Measurements from ENCODE around the gene DDR1. TPM values are rescaled to one million over a fixed set of nuclear protein-coding genes. Genes with fewer than 3 reads are reported as not detected.
"Not testable (repeated sequence)": the region's sequence is repeated elsewhere in the genome, so short reads cannot be mapped to it uniquely, and the experiment has no call there.

DDR1 gene
- total RNA-seq, 1 experiment from 2014 or later, result 115 TPM

- no TSS peak for BruUV-seq (replicated peaks)
- H3K36me3 Mint-ChIP-seq (ENCODE audit: insufficient read depth, unreplicated experiment), result no peaks in the 10 kb centered on the region
- POLR2A ChIA-PET, result no interaction called here
- intact Hi-C loops (cut with micrococcal nuclease; ENCODE audit: unreplicated experiment), result no loop called here
- no peak overlapping the region for H3K27ac Mint-ChIP-seq (ENCODE audit: unreplicated experiment)
- peaks cover 31% of the 10 kb centered on the region for H3K9me3 ChIP-seq
- no peak for DNase-seq
- H3K9me3 Mint-ChIP-seq (ENCODE audit: unreplicated experiment), result peaks cover 36% of the 10 kb centered on the region
- H3K4me3 ChIP-seq (ENCODE audit: low read depth, low read length), result no peak overlapping the region
- H3K27me3 Mint-ChIP-seq (ENCODE audit: insufficient read depth, unreplicated experiment), result no peaks in the 10 kb centered on the region
- TF ChIP-seq CTCF (IDR thresholded peaks at IDR 0.05; ENCODE audit: insufficient read depth in 1 of 2, low read depth in 1 of 2, low read length in 1 of 2, severe bottlenecking in 1 of 2, unreplicated experiment in 1 of 2), result no peak
- H3K27me3 ChIP-seq (replicated peaks; ENCODE audit: control insufficient read depth, insufficient read depth, low read length), result no peaks in the 10 kb centered on the region
- H3K4me1 Mint-ChIP-seq (ENCODE audit: low read depth, unreplicated experiment), result peaks cover 13% of the 10 kb centered on the region
- H3K4me1 ChIP-seq, result peaks cover 16% of the 10 kb centered on the region
- CTCF ChIA-PET, result interaction anchor here (0.5 kb wide), 1 partner anchor 364 kb away, joined by 5 read pairs; no protein-coding TSS in a partner anchor
- no peaks in the 10 kb centered on the region for H3K36me3 ChIP-seq (ENCODE audit: control insufficient read depth, insufficient read depth, low read length)
- H3K4me3 Mint-ChIP-seq (ENCODE audit: unreplicated experiment), result no peak overlapping the region
Measured at GRCh38 chr6:30849903-30850651, 34.2 kb upstream of the DDR1 start.

GRCh38 chr6:30852459-30852858 lies 31.9 kb upstream of the DDR1 start:
- intact Hi-C loops (cut with micrococcal nuclease; ENCODE audit: unreplicated experiment); H3K4me3 ChIP-seq (ENCODE audit: low read depth, low read length); H3K4me3 Mint-ChIP-seq (ENCODE audit: unreplicated experiment); H3K36me3 Mint-ChIP-seq (ENCODE audit: insufficient read depth, unreplicated experiment); BruUV-seq (replicated peaks); H3K27me3 ChIP-seq (replicated peaks; ENCODE audit: control insufficient read depth, insufficient read depth, low read length); CTCF ChIA-PET; H3K27ac Mint-ChIP-seq (ENCODE audit: unreplicated experiment); DNase-seq; H3K27me3 Mint-ChIP-seq (ENCODE audit: insufficient read depth, unreplicated experiment); H3K36me3 ChIP-seq (ENCODE audit: control insufficient read depth, insufficient read depth, low read length); POLR2A ChIA-PET: not testable (repeated sequence)
- Mint-ChIP-seq H3K4me1 (ENCODE audit: low read depth, unreplicated experiment) (peaks cover 30% of the 10 kb centered on the region), H3K9me3 (ENCODE audit: unreplicated experiment) (peaks cover 33% of the 10 kb centered on the region)
- H3K4me1 ChIP-seq, result peaks cover 21% of the 10 kb centered on the region
- peaks cover 28% of the 10 kb centered on the region for H3K9me3 ChIP-seq

- Histone ChIP-seq H3K36me3 (ENCODE audit: control insufficient read depth, insufficient read depth, low read length) (no peaks in the 10 kb centered on the region), H3K4me3 (ENCODE audit: low read depth, low read length) (no peak overlapping the region), H3K9me3 (peaks cover 35% of the 10 kb centered on the region), H3K4me1 (peaks cover 16% of the 10 kb centered on the region), H3K27me3 (replicated peaks; ENCODE audit: control insufficient read depth, insufficient read depth, low read length) (no peaks in the 10 kb centered on the region)
- Mint-ChIP-seq H3K27ac (ENCODE audit: unreplicated experiment) (no peak overlapping the region), H3K9me3 (ENCODE audit: unreplicated experiment) (peaks cover 50% of the 10 kb centered on the region), H3K4me1 (ENCODE audit: low read depth, unreplicated experiment) (peaks cover 25% of the 10 kb centered on the region), H3K4me3 (ENCODE audit: unreplicated experiment) (no peak overlapping the region), H3K27me3 (ENCODE audit: insufficient read depth, unreplicated experiment) (no peaks in the 10 kb centered on the region), H3K36me3 (ENCODE audit: insufficient read depth, unreplicated experiment) (no peaks in the 10 kb centered on the region)
- no peak for TF ChIP-seq CTCF (IDR thresholded peaks at IDR 0.05; ENCODE audit: insufficient read depth in 1 of 2, low read depth in 1 of 2, low read length in 1 of 2, severe bottlenecking in 1 of 2, unreplicated experiment in 1 of 2)
- ChIA-PET POLR2A (no interaction called here), CTCF (no interaction called here)
- DNase-seq, result no peak
- intact Hi-C loops (cut with micrococcal nuclease; ENCODE audit: unreplicated experiment), result no loop called here
- no TSS peak for BruUV-seq (replicated peaks)
Measured at GRCh38 chr6:30854285-30855040, 29.9 kb upstream of the DDR1 start.

Data from Caco-2 (cell line).